GM18867 (cell line): Measurements from ENCODE around the gene TMEM106A.
"Not testable (repeated sequence)": the region's sequence is repeated elsewhere in the genome, so short reads cannot be mapped to it uniquely, and the experiment has no call there.

Source experiments
- ATAC-seq: cut with Tn5 transposase; IDR thresholded peaks from one replicate; pipeline ENCODE4 v1.9.1; 2021; ENCODE audit warnings: mild to moderate bottlenecking, moderate library complexity; ENCODE audit not compliant: unreplicated experiment

The TMEM106A gene

GRCh38 chr17:43213545-43213944 is 1.9 kb downstream of the TMEM106A start:
- no peak for ATAC-seq

- no peak for ATAC-seq
Measured at GRCh38 chr17:43215341-43215740, 3.7 kb downstream of the TMEM106A start.

- ATAC-seq = no peak
Measured at GRCh38 chr17:43216369-43216761, 4.7 kb downstream of the TMEM106A start.

- ATAC-seq = no peak
Measured at GRCh38 chr17:43216762-43217613, 5.3 kb downstream of the TMEM106A start.

- ATAC-seq = no peak
Measured at GRCh38 chr17:43217614-43218087, 6.0 kb downstream of the TMEM106A start.

GRCh38 chr17:43219001-43219400 is 7.3 kb downstream of the TMEM106A start:
- ATAC-seq = no peak

- no peak for ATAC-seq
Measured at GRCh38 chr17:43219746-43220380, 8.2 kb downstream of the TMEM106A start.

- ATAC-seq = no peak
Measured at GRCh38 chr17:43220511-43221125, 8.9 kb downstream of the TMEM106A start.

- ATAC-seq = no peak
Measured at GRCh38 chr17:43224146-43224705, 12.6 kb downstream of the TMEM106A start.

GRCh38 chr17:43226393-43226792 is 14.7 kb downstream of the TMEM106A start:
- ATAC-seq = no peak

GRCh38 chr17:43228020-43228782 is 16.5 kb downstream of the TMEM106A start, which contains the start of gene CCDC200:
CCDC200 (minus strand) TSS chr17:43228623; CDS start chr17:43228554, 69 bp downstream.
- not testable (repeated sequence) for ATAC-seq

- ATAC-seq = not testable (repeated sequence)
Measured at GRCh38 chr17:43231205-43232020, 19.7 kb downstream of the TMEM106A start.

- not testable (repeated sequence) for ATAC-seq
Measured at GRCh38 chr17:43232021-43232699, 20.5 kb downstream of the TMEM106A start.

GRCh38 chr17:43233263-43233662 is 21.6 kb downstream of the TMEM106A start:
- not testable (repeated sequence) for ATAC-seq

GRCh38 chr17:43233877-43234276 is 22.2 kb downstream of the TMEM106A start, which contains the start of gene RNU2-1:
RNU2-1 (minus strand) TSS chr17:43233977.
- not testable (repeated sequence) for ATAC-seq

GRCh38 chr17:43239597-43239996 is 27.9 kb downstream of the TMEM106A start:
- not testable (repeated sequence) for ATAC-seq

GRCh38 chr17:43240596-43241352 is 29.1 kb downstream of the TMEM106A start:
- ATAC-seq = not testable (repeated sequence)

GRCh38 chr17:43246456-43246855 is 34.8 kb downstream of the TMEM106A start:
- ATAC-seq = not testable (repeated sequence)
